ENCODE results near the gene SPECC1L. TPM values are rescaled to one million over a fixed set of nuclear protein-coding genes. Genes with fewer than 3 reads are reported as not detected.

Gene SPECC1L
- total and polyA plus RNA-seq, 2 of the 8 experiments (the other 6 are each of a cell fraction or from before 2014, with no cell fraction given): 15.7 to 61.6 TPM

GRCh38 chr22:24380905-24381230, 110.2 kb downstream of the SPECC1L start:
- no peak for FAIRE-seq
- H3K79me2 ChIP-seq (ENCODE audit: control insufficient read depth in 1 of 2, insufficient read depth in 2 of 2, low read length in 2 of 2): no peaks in the 10 kb centered on the region
- 89% methylated on average over 1 of the region's 1 CpG; no CpG with 5 or more reads in 1 of the 2 experiments for WGBS, 2 experiments (ENCODE audit: extremely low coverage in 1 of 2, insufficient coverage in 1 of 2, insufficient read length in 1 of 2, insufficient replicate concordance in 2 of 2, low coverage in 1 of 2, low lambda C conversion rate in 2 of 2, missing lambda C conversion rate in 1 of 2)
- TF ChIP-seq BRCA1 (IDR thresholded peaks at IDR 0.05; ENCODE audit: low read depth, low read length) (no peak), JUND (IDR thresholded peaks at IDR 0.05; ENCODE audit: low read length) (no peak), RXRA (IDR thresholded peaks at IDR 0.05; ENCODE audit: insufficient read depth, low read depth, low read length) (no peak), RNF2 (IDR thresholded peaks at IDR 0.05; ENCODE audit: borderline replicate concordance, low read depth, low read length, missing control alignments, poor library complexity, severe bottlenecking) (no peak), CHD2 (IDR thresholded peaks at IDR 0.05; ENCODE audit: low read length) (no peak), BACH1 (IDR thresholded peaks at IDR 0.05; ENCODE audit: low read length) (no peak), SIRT6 (IDR thresholded peaks at IDR 0.05; ENCODE audit: low read length) (no peak), TEAD4 (IDR thresholded peaks at IDR 0.05; ENCODE audit: low read depth, low read length) (no peak), SUZ12 (IDR thresholded peaks at IDR 0.05; ENCODE audit: low read length) (no peak), POLR2AphosphoS5 (IDR thresholded peaks at IDR 0.05; ENCODE audit: low read depth, low read length) (no peak), ASH2L (IDR thresholded peaks at IDR 0.05; ENCODE audit: low read length) (no peak), KDM1A (IDR thresholded peaks at IDR 0.05; ENCODE audit: borderline replicate concordance, low read length) (no peak), SIX5 (IDR thresholded peaks at IDR 0.05; ENCODE audit: low read depth, low read length) (no peak), SAP30 (IDR thresholded peaks at IDR 0.05; ENCODE audit: insufficient read depth, insufficient replicate concordance, low read length) (no peak), TCF12 (IDR thresholded peaks at IDR 0.05; ENCODE audit: low read depth, low read length) (no peak)

More at GRCh38 chr22:24380905-24381230, 110.2 kb downstream of the SPECC1L start:
- H3K56ac ChIP-seq (replicated peaks; ENCODE audit: insufficient read length, low read depth, low read length): no peak overlapping the region
- POLR2A ChIA-PET (ENCODE audit: partially characterized antibody): no interaction called here
- no peak overlapping the region for H4K5ac ChIP-seq (ENCODE audit: insufficient read length, low read depth, low read length)
- no peak overlapping the region for H3K9ac ChIP-seq (replicated peaks in 1 of 4; ENCODE audit: extremely low read depth in 1 of 4, low read depth in 3 of 4, low read length in 3 of 4)
- no peak overlapping the region for H2BK5ac ChIP-seq (ENCODE audit: low read depth, low read length)
- no peak overlapping the region for H4K8ac ChIP-seq (ENCODE audit: extremely low read depth, insufficient read depth, low read length)
- no peak overlapping the region for H2AK5ac ChIP-seq (ENCODE audit: low read depth, low read length)
- CTCF ChIA-PET (ENCODE audit: partially characterized antibody): interaction anchor here (0.6 to 1.0 kb wide), 2 partner anchors 14 to 41 kb away, joined by 3 read pairs; no protein-coding TSS in a partner anchor
- H3K36me3 ChIP-seq (ENCODE audit: control insufficient read depth in 2 of 4, insufficient read depth in 4 of 4, low read length in 3 of 4): peaks cover 2 to 9% (median 7%) of the 10 kb centered on the region in 4 experiments; a peak in 6 of 8 replicates
- no peak overlapping the region for H3K4ac ChIP-seq (replicated peaks; ENCODE audit: insufficient read length, low read depth, low read length)
- H2BK12ac ChIP-seq (ENCODE audit: low read depth, low read length): no peak overlapping the region
- DNase-seq (ENCODE audit: low read depth in 1 of 2, low spot score in 2 of 2): no peak
- no peaks in the 10 kb centered on the region for H3K9me3 ChIP-seq (ENCODE audit: insufficient read depth in 2 of 2, low read depth in 1 of 2, low read length in 1 of 2)
- H3K4me2 ChIP-seq (ENCODE audit: insufficient read depth in 1 of 2, low read depth in 2 of 2, low read length in 2 of 2): no peak overlapping the region
- H2BK120ac ChIP-seq (replicated peaks; ENCODE audit: low read depth, low read length): no peak overlapping the region
- no peak overlapping the region for H3K4me3 ChIP-seq (ENCODE audit: extremely low read depth in 1 of 4, insufficient read depth in 2 of 4, low read depth in 3 of 4, low read length in 4 of 4)
- H3K27ac ChIP-seq (ENCODE audit: low read depth, low read length): no peak overlapping the region
- H2AFZ ChIP-seq (ENCODE audit: low read length): no peak overlapping the region
- H3K27me3 ChIP-seq (replicated peaks in 1 of 4; ENCODE audit: control insufficient read depth in 3 of 4, extremely low read depth in 1 of 4, insufficient read depth in 3 of 4, low read length in 3 of 4): no peaks in the 10 kb centered on the region
- H4K20me1 ChIP-seq (replicated peaks in 1 of 2; ENCODE audit: control insufficient read depth in 1 of 2, insufficient read depth in 2 of 2, low read length in 2 of 2): no peaks in the 10 kb centered on the region
- H4K91ac ChIP-seq (replicated peaks; ENCODE audit: insufficient read length, low read length): no peak overlapping the region
- no peaks in the 10 kb centered on the region for H3K79me1 ChIP-seq (ENCODE audit: low read depth, low read length)
- no peak overlapping the region for H2BK20ac ChIP-seq (ENCODE audit: low read length)
- H2BK15ac ChIP-seq (ENCODE audit: low read length): no peak overlapping the region
- no peak overlapping the region for H3K14ac ChIP-seq (ENCODE audit: insufficient read length)
- H3K4me1 ChIP-seq (replicated peaks in 1 of 4; ENCODE audit: control insufficient read depth in 3 of 4, insufficient read depth in 4 of 4, low read length in 3 of 4): no peaks in the 10 kb centered on the region
- no peak overlapping the region for H3K23ac ChIP-seq (ENCODE audit: insufficient read length)
- no peaks in the 10 kb centered on the region for H3K23me2 ChIP-seq (ENCODE audit: low read depth, low read length)
- H3K18ac ChIP-seq (ENCODE audit: extremely low read depth, low read length): no peak overlapping the region
